Adrenal gland (tissue), 5 donors: ENCODE measurements around the gene KAT6B.

ENCODE experiments used
- CTCF ChIP-seq, 6 experiments: fragments of 450-650 bp in 4 of 6; fragments of 200-600 bp in 2 of 6; sonication (generic) in 1 of 6; IDR thresholded peaks; 1 replicate in 5 of 6; 2 replicates in 1 of 6; pipeline versions ENCODE4 v1.5.1 to v1.8.0; 2016 to 2021; ENCODE audit warnings: antibody characterized with exemption in 6 of 6, mild to moderate bottlenecking in 2 of 6, moderate library complexity in 1 of 6
- POLR2A ChIP-seq, 2 donors: fragments of 450-650 bp; IDR thresholded peaks; one replicate each; pipeline ENCODE4 v1.6.1; 2017; ENCODE audit warnings: antibody characterized with exemption in 2 of 2, mild to moderate bottlenecking in 2 of 2, moderate library complexity in 1 of 2
- donor health status: DM: no; HTN: no; CAD: no.

DNA sequence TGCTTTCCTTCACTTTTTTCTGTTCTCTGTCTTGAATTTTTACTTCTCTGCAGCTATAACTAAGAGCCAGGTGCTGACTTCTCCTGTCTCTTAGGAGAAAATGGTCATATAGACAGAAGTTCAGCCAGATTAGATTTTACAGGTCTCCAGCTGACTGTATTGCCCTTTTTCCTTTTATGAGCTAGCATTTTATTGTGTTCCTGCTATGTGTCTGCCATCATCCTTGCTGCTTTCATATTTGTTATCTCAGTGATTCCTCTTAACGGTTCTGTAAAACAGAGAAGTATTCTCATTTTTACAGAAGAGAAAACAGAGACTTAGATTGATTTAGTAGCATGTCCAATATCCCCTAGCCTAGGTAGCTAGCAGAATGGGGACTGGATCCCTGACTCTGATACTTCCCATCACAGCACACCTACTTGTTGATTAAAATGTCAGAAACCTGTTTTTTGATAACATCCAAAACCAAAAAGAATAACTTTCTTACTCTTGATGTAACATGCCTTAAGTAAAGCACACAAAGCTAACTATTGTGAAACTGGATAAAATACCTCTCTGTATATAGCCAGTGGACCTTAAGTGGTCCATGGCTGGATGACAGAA lies 5.2 kb downstream of the KAT6B start:
- TF ChIP-seq CTCF (IDR thresholded peaks at IDR 0.05) (no peak), POLR2A (IDR thresholded peaks at IDR 0.05) (no peak)
